ENCODE results near the gene MED17.

MED17 gene

DNA sequence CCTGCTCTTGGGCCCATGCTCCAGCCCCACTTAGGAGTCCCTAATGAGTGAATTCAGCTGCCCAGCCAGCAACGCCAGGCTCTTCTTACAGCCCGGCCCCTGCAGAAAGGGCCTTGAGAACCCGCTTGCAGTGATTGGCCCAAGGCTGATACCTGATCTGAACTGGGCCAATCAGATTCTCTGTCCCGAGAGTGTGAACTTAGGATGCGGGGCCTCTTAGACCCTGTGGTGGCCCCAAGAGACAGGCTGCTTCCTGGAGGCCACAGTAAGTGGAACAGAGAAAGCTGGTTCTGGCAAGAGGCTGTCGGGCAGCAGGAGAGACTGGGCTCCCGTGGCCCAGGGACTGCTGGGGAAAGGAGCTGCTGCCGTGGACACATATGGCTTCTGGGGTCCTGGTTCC, 54.9 kb downstream of the MED17 start:
- Histone ChIP-seq H3K27ac (ENCODE audit: low read length) (no peak overlapping the region), H4K20me1 (ENCODE audit: insufficient read depth, low read length) (no peaks in the 10 kb centered on the region), H2AFZ (ENCODE audit: low read length) (no peak overlapping the region), H3K9me2 (replicated peaks; ENCODE audit: insufficient read depth, low read length) (no peaks in the 10 kb centered on the region), H3K4me2 (ENCODE audit: low read depth, low read length) (no peak overlapping the region), H3K36me3 (replicated peaks; ENCODE audit: insufficient read depth, low read length) (no peaks in the 10 kb centered on the region), H3K4me1 (ENCODE audit: low read length) (no peaks in the 10 kb centered on the region), H3K79me2 (ENCODE audit: low read length) (no peaks in the 10 kb centered on the region), H3K27me3 (replicated peaks; ENCODE audit: insufficient read depth, low read length) (no peaks in the 10 kb centered on the region), H3F3A (ENCODE audit: insufficient read depth, low read length) (no peaks in the 10 kb centered on the region), H3K4me3 (ENCODE audit: low read length) (no peak overlapping the region), H3K9ac (ENCODE audit: low read length) (no peak overlapping the region), H3K9me3 (replicated peaks; ENCODE audit: insufficient read depth, low read length) (no peaks in the 10 kb centered on the region)
- DNase-seq, result no peak
- TF ChIP-seq EZH2 (optimal IDR thresholded peaks at IDR 0.05; ENCODE audit: low read depth, low read length) (no peak), EZH2phosphoT487 (IDR thresholded peaks at IDR 0.05; ENCODE audit: low read length) (no peak)
- TF ChIP-seq, protein P1, sequence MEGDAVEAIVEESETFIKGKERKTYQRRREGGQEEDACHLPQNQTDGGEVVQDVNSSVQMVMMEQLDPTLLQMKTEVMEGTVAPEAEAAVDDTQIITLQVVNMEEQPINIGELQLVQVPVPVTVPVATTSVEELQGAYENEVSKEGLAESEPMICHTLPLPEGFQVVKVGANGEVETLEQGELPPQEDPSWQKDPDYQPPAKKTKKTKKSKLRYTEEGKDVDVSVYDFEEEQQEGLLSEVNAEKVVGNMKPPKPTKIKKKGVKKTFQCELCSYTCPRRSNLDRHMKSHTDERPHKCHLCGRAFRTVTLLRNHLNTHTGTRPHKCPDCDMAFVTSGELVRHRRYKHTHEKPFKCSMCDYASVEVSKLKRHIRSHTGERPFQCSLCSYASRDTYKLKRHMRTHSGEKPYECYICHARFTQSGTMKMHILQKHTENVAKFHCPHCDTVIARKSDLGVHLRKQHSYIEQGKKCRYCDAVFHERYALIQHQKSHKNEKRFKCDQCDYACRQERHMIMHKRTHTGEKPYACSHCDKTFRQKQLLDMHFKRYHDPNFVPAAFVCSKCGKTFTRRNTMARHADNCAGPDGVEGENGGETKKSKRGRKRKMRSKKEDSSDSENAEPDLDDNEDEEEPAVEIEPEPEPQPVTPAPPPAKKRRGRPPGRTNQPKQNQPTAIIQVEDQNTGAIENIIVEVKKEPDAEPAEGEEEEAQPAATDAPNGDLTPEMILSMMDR (IDR thresholded peaks at IDR 0.05; ENCODE audit: low read length), result no peak

DNA sequence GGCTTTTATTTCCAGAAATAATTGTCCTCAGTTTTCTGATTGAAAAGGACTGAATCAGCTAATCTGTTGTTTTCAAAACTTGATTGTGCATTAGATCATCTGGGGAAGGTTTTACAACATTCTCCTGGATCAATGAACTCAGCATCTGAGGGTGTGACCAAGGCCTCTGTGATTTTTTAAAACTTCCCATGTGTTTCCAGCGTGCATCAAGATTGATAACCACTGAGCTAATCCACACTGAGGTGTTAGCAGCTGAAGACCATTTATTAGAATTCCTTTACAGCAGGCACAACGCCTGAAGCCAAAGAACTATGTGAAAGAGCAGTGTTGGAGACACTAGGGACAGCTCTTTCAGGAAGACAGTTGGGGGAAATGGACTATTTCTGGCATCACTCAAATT, 56.1 kb downstream of the MED17 start:
- Histone ChIP-seq H3K4me2 (ENCODE audit: low read depth, low read length) (no peak overlapping the region), H3K4me3 (ENCODE audit: low read length) (no peak overlapping the region), H4K20me1 (ENCODE audit: insufficient read depth, low read length) (no peaks in the 10 kb centered on the region), H3K9me2 (replicated peaks; ENCODE audit: insufficient read depth, low read length) (no peaks in the 10 kb centered on the region), H3K4me1 (ENCODE audit: low read length) (no peaks in the 10 kb centered on the region), H3K79me2 (ENCODE audit: low read length) (no peaks in the 10 kb centered on the region), H3K36me3 (replicated peaks; ENCODE audit: insufficient read depth, low read length) (no peaks in the 10 kb centered on the region), H3K27me3 (replicated peaks; ENCODE audit: insufficient read depth, low read length) (no peaks in the 10 kb centered on the region), H3F3A (ENCODE audit: insufficient read depth, low read length) (no peaks in the 10 kb centered on the region), H2AFZ (ENCODE audit: low read length) (no peak overlapping the region), H3K9ac (ENCODE audit: low read length) (no peak overlapping the region), H3K9me3 (replicated peaks; ENCODE audit: insufficient read depth, low read length) (no peaks in the 10 kb centered on the region), H3K27ac (ENCODE audit: low read length) (no peak overlapping the region)
- no peak for DNase-seq
- TF ChIP-seq EZH2phosphoT487 (IDR thresholded peaks at IDR 0.05; ENCODE audit: low read length) (no peak), EZH2 (optimal IDR thresholded peaks at IDR 0.05; ENCODE audit: low read depth, low read length) (no peak)

GRCh38 chr11:93840981-93841380, 56.9 kb downstream of the MED17 start:
- no peaks in the 10 kb centered on the region for H3K79me2 ChIP-seq (ENCODE audit: low read length)
- TF ChIP-seq EZH2 (optimal IDR thresholded peaks at IDR 0.05; ENCODE audit: low read depth, low read length) (no peak), EZH2phosphoT487 (IDR thresholded peaks at IDR 0.05; ENCODE audit: low read length) (no peak)
- TF ChIP-seq, protein P1 (IDR thresholded peaks at IDR 0.05; ENCODE audit: low read length), result no peak
- H4K20me1 ChIP-seq (ENCODE audit: insufficient read depth, low read length), result no peaks in the 10 kb centered on the region
- no peak overlapping the region for H2AFZ ChIP-seq (ENCODE audit: low read length)
- no peaks in the 10 kb centered on the region for H3K9me3 ChIP-seq (replicated peaks; ENCODE audit: insufficient read depth, low read length)
- no peak overlapping the region for H3K4me2 ChIP-seq (ENCODE audit: low read depth, low read length)
- H3K36me3 ChIP-seq (replicated peaks; ENCODE audit: insufficient read depth, low read length), result no peaks in the 10 kb centered on the region
- no peak overlapping the region for H3K4me3 ChIP-seq (ENCODE audit: low read length)
- no peak overlapping the region for H3K9ac ChIP-seq (ENCODE audit: low read length)
- no peaks in the 10 kb centered on the region for H3K27me3 ChIP-seq (replicated peaks; ENCODE audit: insufficient read depth, low read length)
- DNase-seq, result no peak
- no peaks in the 10 kb centered on the region for H3K9me2 ChIP-seq (replicated peaks; ENCODE audit: insufficient read depth, low read length)
- H3K27ac ChIP-seq (ENCODE audit: low read length), result no peak overlapping the region
- no peaks in the 10 kb centered on the region for H3K4me1 ChIP-seq (ENCODE audit: low read length)
- H3F3A ChIP-seq (ENCODE audit: insufficient read depth, low read length), result no peaks in the 10 kb centered on the region

DNA sequence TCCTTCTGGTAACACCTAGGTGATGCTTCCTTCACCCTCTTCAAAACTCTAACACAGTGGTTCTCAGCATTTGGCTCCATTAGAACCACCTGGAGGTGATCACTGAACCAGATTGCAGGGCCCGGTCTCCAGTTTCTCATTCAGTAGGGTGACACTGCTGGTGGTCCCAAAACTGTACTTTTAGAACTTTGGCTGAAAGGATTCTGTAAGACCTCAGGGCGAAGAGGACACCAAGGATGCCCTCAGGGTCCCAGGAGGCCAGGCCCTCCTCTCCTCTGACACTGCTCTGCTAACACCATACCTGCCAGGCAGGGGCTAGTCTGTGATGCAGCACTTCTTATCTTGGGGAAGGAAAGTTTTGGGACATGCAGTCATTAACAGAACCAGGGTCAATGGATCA, 57.4 kb downstream of the MED17 start:
- TF ChIP-seq EZH2 (optimal IDR thresholded peaks at IDR 0.05; ENCODE audit: low read depth, low read length) (no peak), EZH2phosphoT487 (IDR thresholded peaks at IDR 0.05; ENCODE audit: low read length) (no peak)
- TF ChIP-seq, protein P1 (IDR thresholded peaks at IDR 0.05; ENCODE audit: low read length), result no peak
- H4K20me1 ChIP-seq (ENCODE audit: insufficient read depth, low read length), result no peaks in the 10 kb centered on the region
- no peaks in the 10 kb centered on the region for H3K27me3 ChIP-seq (replicated peaks; ENCODE audit: insufficient read depth, low read length)
- no peak overlapping the region for H3K4me3 ChIP-seq (ENCODE audit: low read length)
- H3K27ac ChIP-seq (ENCODE audit: low read length), result no peak overlapping the region
- no peaks in the 10 kb centered on the region for H3K36me3 ChIP-seq (replicated peaks; ENCODE audit: insufficient read depth, low read length)
- H3K9me2 ChIP-seq (replicated peaks; ENCODE audit: insufficient read depth, low read length), result no peaks in the 10 kb centered on the region
- no peak for DNase-seq
- H3K79me2 ChIP-seq (ENCODE audit: low read length), result no peaks in the 10 kb centered on the region
- H3K9ac ChIP-seq (ENCODE audit: low read length), result no peak overlapping the region
- no peaks in the 10 kb centered on the region for H3F3A ChIP-seq (ENCODE audit: insufficient read depth, low read length)
- H3K9me3 ChIP-seq (replicated peaks; ENCODE audit: insufficient read depth, low read length), result no peaks in the 10 kb centered on the region
- no peak overlapping the region for H3K4me2 ChIP-seq (ENCODE audit: low read depth, low read length)
- no peaks in the 10 kb centered on the region for H3K4me1 ChIP-seq (ENCODE audit: low read length)
- no peak overlapping the region for H2AFZ ChIP-seq (ENCODE audit: low read length)

All from MM.1S (cell line).